ENCODE measurements around the gene MAP4K5. TPM values are rescaled to one million over a fixed set of nuclear protein-coding genes. Genes with fewer than 3 reads are reported as not detected.

MAP4K5 gene
- total RNA-seq, 2 donors from 2014 or later: 17.9 to 22.3 TPM

GRCh38 chr14:50423529-50423928, 108.8 kb downstream of the MAP4K5 start:
- ATAC-seq (replicated peaks): no peak
- Mint-ChIP-seq H3K27me3 (no peaks in the 10 kb centered on the region), H3K27ac (no peak overlapping the region), H3K36me3 (ENCODE audit: low read depth) (peaks cover 78% of the 10 kb centered on the region), H3K9me3 (no peaks in the 10 kb centered on the region), H3K4me3 (no peak overlapping the region), H3K4me1 (no peaks in the 10 kb centered on the region)

GRCh38 chr14:50421499-50421898, 110.9 kb downstream of the MAP4K5 start:
- H3K4me1 Mint-ChIP-seq: no peaks in the 10 kb centered on the region
- H3K27ac Mint-ChIP-seq: no peak overlapping the region
- H3K27me3 Mint-ChIP-seq: no peaks in the 10 kb centered on the region
- H3K9me3 Mint-ChIP-seq: no peaks in the 10 kb centered on the region
- ATAC-seq (replicated peaks): no peak
- H3K4me3 Mint-ChIP-seq: no peak overlapping the region
- peaks cover 85% of the 10 kb centered on the region for H3K36me3 Mint-ChIP-seq (ENCODE audit: low read depth)

GRCh38 chr14:50417853-50418252, 114.5 kb downstream of the MAP4K5 start:
- Mint-ChIP-seq H3K36me3 (ENCODE audit: low read depth) (peaks cover 72% of the 10 kb centered on the region), H3K4me3 (no peak overlapping the region), H3K27me3 (no peaks in the 10 kb centered on the region), H3K27ac (peak overlapping the region; percentile 16), H3K4me1 (no peaks in the 10 kb centered on the region), H3K9me3 (peaks cover 4% of the 10 kb centered on the region)
- no peak for ATAC-seq (replicated peaks)

GRCh38 chr14:50410921-50411320, 121.4 kb downstream of the MAP4K5 start:
- Mint-ChIP-seq H3K27me3 (no peaks in the 10 kb centered on the region), H3K9me3 (peaks cover 10% of the 10 kb centered on the region), H3K4me3 (no peak overlapping the region), H3K36me3 (ENCODE audit: low read depth) (peaks cover 3% of the 10 kb centered on the region), H3K27ac (no peak overlapping the region), H3K4me1 (no peaks in the 10 kb centered on the region)
- no peak for ATAC-seq (replicated peaks)

- H3K4me1 Mint-ChIP-seq: no peaks in the 10 kb centered on the region
Measured at GRCh38 chr14:50410071-50410470, 122.3 kb downstream of the MAP4K5 start.

GRCh38 chr14:50407111-50407812, 125.1 kb downstream of the MAP4K5 start:
- no peak for ATAC-seq (replicated peaks)
- Mint-ChIP-seq H3K27ac (no peak overlapping the region), H3K4me3 (no peak overlapping the region), H3K27me3 (no peaks in the 10 kb centered on the region), H3K9me3 (peaks cover 11% of the 10 kb centered on the region), H3K36me3 (ENCODE audit: low read depth) (no peaks in the 10 kb centered on the region), H3K4me1 (no peaks in the 10 kb centered on the region)

More at GRCh38 chr14:50410071-50410470, 122.3 kb downstream of the MAP4K5 start:
- peaks cover 15% of the 10 kb centered on the region for H3K9me3 Mint-ChIP-seq
- ATAC-seq (replicated peaks): no peak
- H3K27me3 Mint-ChIP-seq: no peaks in the 10 kb centered on the region
- H3K27ac Mint-ChIP-seq: no peak overlapping the region
- H3K4me3 Mint-ChIP-seq: no peak overlapping the region
- H3K36me3 Mint-ChIP-seq (ENCODE audit: low read depth): no peaks in the 10 kb centered on the region

- ATAC-seq (replicated peaks): no peak
- no peaks in the 10 kb centered on the region for H3K27me3 Mint-ChIP-seq
Measured at GRCh38 chr14:50403419-50403818, 128.9 kb downstream of the MAP4K5 start.

GRCh38 chr14:50402965-50403364, 129.4 kb downstream of the MAP4K5 start:
- H3K4me3 Mint-ChIP-seq: no peak overlapping the region
- H3K36me3 Mint-ChIP-seq (ENCODE audit: low read depth): no peaks in the 10 kb centered on the region
- ATAC-seq (replicated peaks): peak; percentile 31
- no peaks in the 10 kb centered on the region for H3K27me3 Mint-ChIP-seq
- peaks cover 7% of the 10 kb centered on the region for H3K9me3 Mint-ChIP-seq
- no peaks in the 10 kb centered on the region for H3K4me1 Mint-ChIP-seq
- H3K27ac Mint-ChIP-seq: no peak overlapping the region

More at GRCh38 chr14:50403419-50403818, 128.9 kb downstream of the MAP4K5 start:
- H3K27ac Mint-ChIP-seq: no peak overlapping the region
- peaks cover 7% of the 10 kb centered on the region for H3K9me3 Mint-ChIP-seq
- no peak overlapping the region for H3K4me3 Mint-ChIP-seq
- H3K4me1 Mint-ChIP-seq: no peaks in the 10 kb centered on the region
- H3K36me3 Mint-ChIP-seq (ENCODE audit: low read depth): no peaks in the 10 kb centered on the region

GRCh38 chr14:50400461-50400860, 131.9 kb downstream of the MAP4K5 start:
- ATAC-seq (replicated peaks): no peak
- Mint-ChIP-seq H3K4me1 (peaks cover 6% of the 10 kb centered on the region), H3K27me3 (no peaks in the 10 kb centered on the region), H3K9me3 (peaks cover 2% of the 10 kb centered on the region), H3K4me3 (no peak overlapping the region), H3K36me3 (ENCODE audit: low read depth) (no peaks in the 10 kb centered on the region), H3K27ac (no peak overlapping the region)

GRCh38 chr14:50399251-50400032, 132.9 kb downstream of the MAP4K5 start:
- ATAC-seq (replicated peaks): no peak
- H3K4me3 Mint-ChIP-seq: no peak overlapping the region
- H3K4me1 Mint-ChIP-seq: peaks cover 6% of the 10 kb centered on the region
- no peaks in the 10 kb centered on the region for H3K9me3 Mint-ChIP-seq
- H3K27me3 Mint-ChIP-seq: no peaks in the 10 kb centered on the region
- no peak overlapping the region for H3K27ac Mint-ChIP-seq
- no peaks in the 10 kb centered on the region for H3K36me3 Mint-ChIP-seq (ENCODE audit: low read depth)

- Mint-ChIP-seq H3K9me3 (no peaks in the 10 kb centered on the region), H3K4me3 (no peak overlapping the region), H3K4me1 (peaks cover 6% of the 10 kb centered on the region), H3K27me3 (no peaks in the 10 kb centered on the region), H3K36me3 (ENCODE audit: low read depth) (no peaks in the 10 kb centered on the region), H3K27ac (no peak overlapping the region)
- ATAC-seq (replicated peaks): no peak
Measured at GRCh38 chr14:50398189-50398580, 134.2 kb downstream of the MAP4K5 start.

- Mint-ChIP-seq H3K9me3 (no peaks in the 10 kb centered on the region), H3K4me3 (peak overlapping the region; percentile 84), H3K27me3 (no peaks in the 10 kb centered on the region), H3K27ac (no peak overlapping the region), H3K36me3 (ENCODE audit: low read depth) (no peaks in the 10 kb centered on the region), H3K4me1 (peaks cover 6% of the 10 kb centered on the region)
- no peak for ATAC-seq (replicated peaks)
Measured at GRCh38 chr14:50397390-50398188, 134.8 kb downstream of the MAP4K5 start.

- ATAC-seq (replicated peaks): peak; percentile 85
- Mint-ChIP-seq H3K27me3 (no peaks in the 10 kb centered on the region), H3K27ac (peak within 1 kb of the TSS; percentile 58), H3K9me3 (no peaks in the 10 kb centered on the region), H3K36me3 (ENCODE audit: low read depth) (no peaks in the 10 kb centered on the region), H3K4me3 (peak within 1 kb of the TSS; percentile 84), H3K4me1 (peaks cover 6% of the 10 kb centered on the region)
Measured at GRCh38 chr14:50396631-50397389, 135.6 kb downstream of the MAP4K5 start, which contains the start of gene CDKL1. TSS of gene CDKL1 (minus strand) at chr14:50396881. CDS start at chr14:50395868, 1,013 bp downstream.

- Mint-ChIP-seq H3K4me3 (peak overlapping the region; percentile 84), H3K27me3 (no peaks in the 10 kb centered on the region), H3K36me3 (ENCODE audit: low read depth) (no peaks in the 10 kb centered on the region), H3K4me1 (peaks cover 6% of the 10 kb centered on the region), H3K9me3 (no peaks in the 10 kb centered on the region), H3K27ac (no peak overlapping the region)
- ATAC-seq (replicated peaks): no peak
Measured at GRCh38 chr14:50395448-50395847, 136.9 kb downstream of the MAP4K5 start.
